Measurements from ENCODE around the gene COMP. TPM values are rescaled to one million over a fixed set of nuclear protein-coding genes. Genes with fewer than 3 reads are reported as not detected.

The COMP gene
- total RNA-seq, 1 experiment from 2014 or later: not detected

DNA sequence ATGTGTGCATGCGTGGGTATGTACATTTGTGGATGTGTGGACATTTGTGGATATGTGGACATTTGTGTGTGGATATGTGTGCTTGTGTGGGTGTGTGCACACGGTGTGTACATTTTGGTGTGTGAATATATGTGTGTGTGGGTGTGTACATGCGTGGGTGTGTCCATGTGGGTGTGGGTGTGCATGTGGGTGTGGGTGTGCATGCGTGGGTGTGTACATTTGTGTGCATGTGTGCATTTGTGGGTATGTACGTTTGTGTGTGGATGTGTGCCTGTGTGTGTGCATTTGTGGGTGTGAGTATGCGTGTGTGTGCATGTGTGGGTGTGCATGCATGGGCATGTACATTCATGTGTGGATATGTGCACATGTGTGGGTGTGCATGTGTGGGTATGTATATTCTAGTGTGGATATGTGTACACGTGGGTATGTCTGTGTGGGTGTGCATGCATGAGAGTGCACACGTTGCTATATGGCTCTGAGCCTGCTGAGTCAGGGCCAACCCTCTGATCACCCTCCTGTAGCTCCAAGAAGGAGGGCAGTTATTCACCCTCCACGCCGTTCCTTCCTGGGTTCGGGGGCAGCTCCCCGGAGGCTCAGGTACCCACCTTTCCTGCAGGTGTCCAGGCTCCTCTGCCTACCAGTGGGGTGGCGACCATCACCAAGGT lies 20.3 kb downstream of the COMP start:
- Histone ChIP-seq H3K9me2 (ENCODE audit: insufficient read depth) (no peaks in the 10 kb centered on the region), H3K36me3 (ENCODE audit: control insufficient read depth in 1 of 2, insufficient read depth in 2 of 2, low read length in 2 of 2) (no peaks in the 10 kb centered on the region), H3K27ac (ENCODE audit: low read depth, low read length) (no peak overlapping the region), H3K9ac (ENCODE audit: low read length) (no peak overlapping the region), H3K4me1 (ENCODE audit: control insufficient read depth in 1 of 2, insufficient read depth in 2 of 2, low read length in 2 of 2) (peaks cover 0 to 1% of the 10 kb centered on the region in 2 experiments; a peak in 2 of 4 replicates), H3K27me3 (ENCODE audit: insufficient read depth, low read length) (no peaks in the 10 kb centered on the region), H2AFZ (ENCODE audit: low read depth, low read length, poor library complexity, severe bottlenecking) (no peak overlapping the region), H3K9me3 (ENCODE audit: control insufficient read depth in 1 of 2, insufficient read depth in 1 of 2, low read depth in 1 of 2, low read length in 2 of 2) (no peaks in the 10 kb centered on the region), H4K20me1 (ENCODE audit: insufficient read depth) (no peaks in the 10 kb centered on the region), H3K4me2 (ENCODE audit: low read length) (no peak overlapping the region), H3K4me3 (replicated peaks in 1 of 2; ENCODE audit: low read depth in 1 of 2, low read length in 2 of 2) (no peak overlapping the region), H3K79me2 (ENCODE audit: insufficient read depth, low read length) (no peaks in the 10 kb centered on the region)
- TF ChIP-seq, protein P1, sequence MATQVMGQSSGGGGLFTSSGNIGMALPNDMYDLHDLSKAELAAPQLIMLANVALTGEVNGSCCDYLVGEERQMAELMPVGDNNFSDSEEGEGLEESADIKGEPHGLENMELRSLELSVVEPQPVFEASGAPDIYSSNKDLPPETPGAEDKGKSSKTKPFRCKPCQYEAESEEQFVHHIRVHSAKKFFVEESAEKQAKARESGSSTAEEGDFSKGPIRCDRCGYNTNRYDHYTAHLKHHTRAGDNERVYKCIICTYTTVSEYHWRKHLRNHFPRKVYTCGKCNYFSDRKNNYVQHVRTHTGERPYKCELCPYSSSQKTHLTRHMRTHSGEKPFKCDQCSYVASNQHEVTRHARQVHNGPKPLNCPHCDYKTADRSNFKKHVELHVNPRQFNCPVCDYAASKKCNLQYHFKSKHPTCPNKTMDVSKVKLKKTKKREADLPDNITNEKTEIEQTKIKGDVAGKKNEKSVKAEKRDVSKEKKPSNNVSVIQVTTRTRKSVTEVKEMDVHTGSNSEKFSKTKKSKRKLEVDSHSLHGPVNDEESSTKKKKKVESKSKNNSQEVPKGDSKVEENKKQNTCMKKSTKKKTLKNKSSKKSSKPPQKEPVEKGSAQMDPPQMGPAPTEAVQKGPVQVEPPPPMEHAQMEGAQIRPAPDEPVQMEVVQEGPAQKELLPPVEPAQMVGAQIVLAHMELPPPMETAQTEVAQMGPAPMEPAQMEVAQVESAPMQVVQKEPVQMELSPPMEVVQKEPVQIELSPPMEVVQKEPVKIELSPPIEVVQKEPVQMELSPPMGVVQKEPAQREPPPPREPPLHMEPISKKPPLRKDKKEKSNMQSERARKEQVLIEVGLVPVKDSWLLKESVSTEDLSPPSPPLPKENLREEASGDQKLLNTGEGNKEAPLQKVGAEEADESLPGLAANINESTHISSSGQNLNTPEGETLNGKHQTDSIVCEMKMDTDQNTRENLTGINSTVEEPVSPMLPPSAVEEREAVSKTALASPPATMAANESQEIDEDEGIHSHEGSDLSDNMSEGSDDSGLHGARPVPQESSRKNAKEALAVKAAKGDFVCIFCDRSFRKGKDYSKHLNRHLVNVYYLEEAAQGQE (IDR thresholded peaks at IDR 0.05; ENCODE audit: low read depth): no peak
- TF ChIP-seq ELF1 (IDR thresholded peaks at IDR 0.05; ENCODE audit: borderline replicate concordance, low read depth) (no peak), EZH2 (IDR thresholded peaks at IDR 0.05) (no peak), ZNF274 (IDR thresholded peaks at IDR 0.05; ENCODE audit: low read depth, low read length) (no peak), POLR2A (IDR thresholded peaks at IDR 0.05; ENCODE audit: borderline replicate concordance, extremely low read depth, insufficient read depth, insufficient read length) (no peak), FOSL1 (IDR thresholded peaks at IDR 0.05; ENCODE audit: low read depth) (no peak), POLR2AphosphoS5 (IDR thresholded peaks at IDR 0.05; ENCODE audit: low read depth, low read length) (no peak), CTCF (IDR thresholded peaks at IDR 0.05 in 2 of 3, conservative IDR thresholded peaks at IDR 0.05 in 1 of 3; ENCODE audit: borderline replicate concordance in 1 of 3, insufficient read depth in 1 of 3, low read depth in 2 of 3, low read length in 2 of 3) (no peak), CEBPB (IDR thresholded peaks at IDR 0.05; ENCODE audit: low read depth) (no peak), EZH2phosphoT487 (IDR thresholded peaks at IDR 0.05; ENCODE audit: borderline replicate concordance) (no peak), EGR1 (IDR thresholded peaks at IDR 0.05; ENCODE audit: low read depth) (no peak), ZBTB33 (IDR thresholded peaks at IDR 0.05; ENCODE audit: extremely low read depth, insufficient replicate concordance, low read length) (no peak), CBX3 (IDR thresholded peaks at IDR 0.05; ENCODE audit: low read depth) (no peak), JUND (IDR thresholded peaks at IDR 0.05) (no peak)
- TF ChIP-seq, protein P2, sequence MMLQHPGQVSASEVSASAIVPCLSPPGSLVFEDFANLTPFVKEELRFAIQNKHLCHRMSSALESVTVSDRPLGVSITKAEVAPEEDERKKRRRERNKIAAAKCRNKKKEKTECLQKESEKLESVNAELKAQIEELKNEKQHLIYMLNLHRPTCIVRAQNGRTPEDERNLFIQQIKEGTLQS (IDR thresholded peaks at IDR 0.05): no peak
- ChIA-PET POLR2A (no interaction called here), CTCF (no interaction called here), RAD21 (ENCODE audit: low non-redundant PET in 1 of 2, low total read pairs in 2 of 2, uncharacterized antibody in 2 of 2, unreplicated experiment in 2 of 2) (no interaction called here)
- ATAC-seq: no peak
- no TSS peak for BruUV-seq (replicated peaks)
- intact Hi-C loops (cut with micrococcal nuclease): loop anchor here (1.0 kb wide), 1 partner anchor 77 kb away; no protein-coding TSS in a partner anchor
- no peak for DNase-seq (ENCODE audit: low read depth, low spot score)

Data from HCT116 (cell line).